ENCODE results near the gene TSPAN15. TPM values are rescaled to one million over a fixed set of nuclear protein-coding genes. Genes with fewer than 3 reads are reported as not detected.

Gene TSPAN15
- total RNA-seq, 1 donor = 0.27 TPM

DNA sequence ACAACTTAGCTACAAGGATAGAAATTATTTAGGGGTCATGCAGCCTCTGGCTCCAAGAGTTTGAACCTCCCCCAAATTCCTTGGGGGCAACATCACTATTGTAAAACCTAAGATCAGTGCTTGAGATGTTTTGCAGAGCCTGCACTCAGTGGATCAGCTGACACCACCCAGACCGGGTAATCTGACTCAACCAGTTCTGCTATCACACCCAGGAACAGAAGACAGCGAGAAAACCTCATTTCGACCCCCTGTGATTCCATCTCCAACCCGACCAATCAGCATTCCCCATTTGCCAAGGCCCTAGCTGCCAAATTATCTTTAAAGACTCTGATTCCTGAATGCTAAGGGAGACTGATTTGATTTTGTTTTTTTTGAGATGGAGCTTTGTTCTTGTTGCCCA is 39.8 kb upstream of the TSPAN15 start:
- H3K4me3 ChIP-seq (ENCODE audit: low read depth, low read length) = no peak overlapping the region
- TF ChIP-seq, protein P1, sequence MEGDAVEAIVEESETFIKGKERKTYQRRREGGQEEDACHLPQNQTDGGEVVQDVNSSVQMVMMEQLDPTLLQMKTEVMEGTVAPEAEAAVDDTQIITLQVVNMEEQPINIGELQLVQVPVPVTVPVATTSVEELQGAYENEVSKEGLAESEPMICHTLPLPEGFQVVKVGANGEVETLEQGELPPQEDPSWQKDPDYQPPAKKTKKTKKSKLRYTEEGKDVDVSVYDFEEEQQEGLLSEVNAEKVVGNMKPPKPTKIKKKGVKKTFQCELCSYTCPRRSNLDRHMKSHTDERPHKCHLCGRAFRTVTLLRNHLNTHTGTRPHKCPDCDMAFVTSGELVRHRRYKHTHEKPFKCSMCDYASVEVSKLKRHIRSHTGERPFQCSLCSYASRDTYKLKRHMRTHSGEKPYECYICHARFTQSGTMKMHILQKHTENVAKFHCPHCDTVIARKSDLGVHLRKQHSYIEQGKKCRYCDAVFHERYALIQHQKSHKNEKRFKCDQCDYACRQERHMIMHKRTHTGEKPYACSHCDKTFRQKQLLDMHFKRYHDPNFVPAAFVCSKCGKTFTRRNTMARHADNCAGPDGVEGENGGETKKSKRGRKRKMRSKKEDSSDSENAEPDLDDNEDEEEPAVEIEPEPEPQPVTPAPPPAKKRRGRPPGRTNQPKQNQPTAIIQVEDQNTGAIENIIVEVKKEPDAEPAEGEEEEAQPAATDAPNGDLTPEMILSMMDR (IDR thresholded peaks at IDR 0.05; ENCODE audit: insufficient read depth, low read length) = no peak
- no peak for DNase-seq (ENCODE audit: low read depth)

- TF ChIP-seq, protein P1 (IDR thresholded peaks at IDR 0.05; ENCODE audit: insufficient read depth, low read length) = no peak
- H3K4me3 ChIP-seq (ENCODE audit: low read depth, low read length) = no peak overlapping the region
- no peak for DNase-seq (ENCODE audit: low read depth)
Observed at GRCh38 chr10:69412232-69412790, 39.0 kb upstream of the TSPAN15 start.

DNA sequence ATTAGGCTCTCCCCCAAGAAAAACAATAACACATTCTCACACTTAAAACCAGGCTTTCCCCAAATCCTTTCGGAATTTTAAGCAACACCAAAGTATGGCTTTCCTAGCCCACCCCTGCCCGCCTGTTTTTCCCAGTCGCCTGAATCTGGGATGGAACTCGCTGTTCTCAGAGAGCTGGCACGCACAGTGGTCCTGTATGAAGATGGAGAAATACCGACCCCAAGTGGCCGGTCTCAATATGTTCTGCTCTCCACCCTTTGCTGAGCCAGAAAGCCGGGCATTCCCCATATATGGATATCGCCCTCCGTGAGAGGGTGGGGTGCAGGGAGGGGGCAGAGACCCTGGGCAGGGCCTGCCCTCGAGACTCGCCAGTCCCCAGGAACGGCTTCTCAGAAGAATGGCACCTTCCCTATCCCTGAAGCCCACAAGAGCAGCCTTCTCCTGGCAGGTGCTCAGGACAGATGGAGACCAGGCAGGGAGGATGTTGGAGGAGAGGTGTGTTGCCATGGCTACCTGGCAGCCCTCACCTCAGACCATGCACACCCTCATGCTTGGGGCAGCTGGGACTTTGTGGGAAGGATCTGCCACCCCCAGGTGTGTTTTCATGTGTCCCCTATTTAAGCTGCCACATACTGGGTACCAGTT is 37.9 kb upstream of the TSPAN15 start:
- TF ChIP-seq, protein P1 (IDR thresholded peaks at IDR 0.05; ENCODE audit: insufficient read depth, low read length) = peak; percentile 81
- DNase-seq (ENCODE audit: low read depth) = peak; percentile 81
- H3K4me3 ChIP-seq (ENCODE audit: low read depth, low read length) = no peak overlapping the region

DNA sequence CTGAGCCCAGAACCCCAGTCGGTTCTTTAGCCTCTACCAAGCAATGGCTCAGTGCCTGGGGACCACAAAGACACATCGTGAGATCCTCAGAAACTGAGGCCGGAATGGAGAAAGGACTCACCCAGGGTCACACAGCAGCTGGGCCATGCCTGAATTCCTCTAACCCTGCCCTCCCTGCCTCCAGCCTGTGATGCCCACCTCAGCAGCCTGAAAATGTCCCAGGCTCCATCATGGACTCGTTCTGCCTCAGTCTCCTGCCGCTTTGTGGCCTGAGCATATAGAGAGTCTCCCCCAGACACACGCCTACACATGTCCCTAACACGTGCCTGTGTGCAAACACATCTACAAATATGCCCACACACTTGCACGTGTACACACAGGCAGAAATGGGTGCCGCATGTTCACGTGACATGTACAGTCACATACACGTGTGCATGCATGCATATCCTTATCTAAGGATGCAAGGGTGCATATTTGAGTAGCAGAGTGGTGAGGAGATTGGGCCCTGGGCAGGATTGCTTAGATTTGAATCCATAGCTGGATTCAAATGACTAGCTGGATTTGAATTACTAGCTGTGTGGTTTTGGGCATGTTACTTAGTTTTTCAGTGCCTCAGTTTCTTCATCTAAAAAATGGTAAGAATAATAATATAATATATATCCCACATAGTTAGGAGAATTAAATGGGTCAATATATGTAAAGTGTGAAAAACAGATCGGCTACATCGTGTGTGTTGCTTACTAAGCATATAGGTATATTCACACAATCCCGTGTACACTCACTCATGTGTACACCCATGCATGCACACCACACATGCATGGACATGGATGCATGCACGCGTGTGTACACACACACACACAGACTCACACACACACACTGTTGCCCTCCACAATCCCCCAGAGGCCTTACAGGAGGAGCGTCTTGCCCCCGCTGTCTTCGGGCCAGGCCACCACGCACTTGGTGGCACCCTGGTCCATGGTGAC is 36.9 kb upstream of the TSPAN15 start:
- TF ChIP-seq, protein P1 (IDR thresholded peaks at IDR 0.05; ENCODE audit: insufficient read depth, low read length) = no peak
- no peak for DNase-seq (ENCODE audit: low read depth)
- H3K4me3 ChIP-seq (ENCODE audit: low read depth, low read length) = no peak overlapping the region

DNA sequence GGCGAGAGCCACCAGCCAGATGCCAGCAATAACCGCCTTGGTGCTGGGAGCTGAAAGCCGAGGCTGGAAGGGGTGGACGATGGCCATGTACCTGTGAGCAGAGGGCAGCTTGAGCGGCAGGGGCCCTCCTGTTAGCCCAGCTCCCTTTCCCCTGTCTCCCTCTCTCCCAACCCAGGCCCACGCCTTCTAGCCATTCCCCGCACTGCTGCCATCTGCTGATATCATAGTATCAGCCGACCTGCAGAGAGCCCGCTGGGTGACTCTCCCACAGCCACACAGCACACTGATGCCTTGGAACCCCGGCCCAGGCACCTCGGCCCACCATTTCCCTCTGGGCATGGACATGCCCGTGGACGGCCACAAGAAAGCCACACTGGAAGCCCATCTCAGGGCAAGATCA is 36.2 kb upstream of the TSPAN15 start:
- TF ChIP-seq, protein P1 (IDR thresholded peaks at IDR 0.05; ENCODE audit: insufficient read depth, low read length) = no peak
- no peak overlapping the region for H3K4me3 ChIP-seq (ENCODE audit: low read depth, low read length)
- DNase-seq (ENCODE audit: low read depth) = no peak

DNA sequence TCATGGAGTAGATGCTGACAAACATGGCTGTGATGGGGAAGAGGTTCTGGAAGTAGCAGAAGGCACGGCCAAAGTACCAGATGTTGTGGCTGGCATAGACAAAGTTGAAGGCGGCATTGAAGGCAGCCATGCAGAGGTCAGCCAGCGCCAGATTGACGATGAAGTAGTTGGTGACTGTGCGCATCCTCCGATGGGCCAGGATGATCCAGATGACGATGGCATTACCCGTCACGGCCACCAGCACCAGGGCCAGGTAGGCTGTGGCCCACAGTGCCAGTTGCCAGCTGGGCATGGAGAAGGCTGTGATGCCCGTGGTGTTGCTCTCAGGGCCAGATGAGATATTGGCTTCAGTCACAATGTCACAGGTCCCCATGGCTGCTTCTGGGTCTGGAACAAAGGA is 35.3 kb upstream of the TSPAN15 start:
- no peak overlapping the region for H3K4me3 ChIP-seq (ENCODE audit: low read depth, low read length)
- DNase-seq (ENCODE audit: low read depth) = no peak
- TF ChIP-seq, protein P1 (IDR thresholded peaks at IDR 0.05; ENCODE audit: insufficient read depth, low read length) = no peak

Measured in fibroblast of the aortic adventitia (primary cell).